A549 (cell line): ENCODE data around the gene GALNT8.

Experiments
- BHLHE40 ChIP-seq: IDR thresholded peaks from 2 replicates; pipeline ENCODE4 v1.6.1; 2012; ENCODE audit warnings: low read depth, low read length, inconsistent platforms
- CBX8 ChIP-seq: fragments of 200-600 bp; sonication (generic); IDR thresholded peaks from 2 replicates; pipeline ENCODE4 v1.6.1; 2016
- MAFK ChIP-seq: fragments of 450-650 bp; IDR thresholded peaks from 2 replicates; pipeline ENCODE4 v1.6.1; 2014; ENCODE audit not compliant: partially characterized antibody
- POLR2A ChIP-seq: IDR thresholded peaks from 2 replicates; pipeline ENCODE4 v1.6.1; 2012; ENCODE audit warnings: mild to moderate bottlenecking, low read length
- RCOR1 ChIP-seq: fragments of 150-350 bp; IDR thresholded peaks from 2 replicates; pipeline ENCODE4 v1.6.1; 2014; ENCODE audit warnings: antibody characterized with exemption, low read length, low read depth
- RFX5 ChIP-seq: fragments of 450-650 bp; IDR thresholded peaks from 2 replicates; pipeline ENCODE4 v1.7.1; 2014; ENCODE audit warnings: antibody characterized with exemption, mild to moderate bottlenecking, moderate library complexity
- TF ChIP-seq, protein P1 (sequence below): fragments of >200 bp; sonication (Bioruptor Twin); formaldehyde crosslinking; IDR thresholded peaks from 3 replicates; pipeline ENCODE4 v1.5.1; 2016
- TF ChIP-seq, protein P2 (sequence below): fragments of 200-600 bp; sonication (generic); IDR thresholded peaks from 2 replicates; pipeline ENCODE4 v1.6.1; 2016; ENCODE audit warnings: antibody characterized with exemption, mild to moderate bottlenecking, moderate library complexity

- no peak for TF ChIP-seq BHLHE40
- TF ChIP-seq, protein P1, sequence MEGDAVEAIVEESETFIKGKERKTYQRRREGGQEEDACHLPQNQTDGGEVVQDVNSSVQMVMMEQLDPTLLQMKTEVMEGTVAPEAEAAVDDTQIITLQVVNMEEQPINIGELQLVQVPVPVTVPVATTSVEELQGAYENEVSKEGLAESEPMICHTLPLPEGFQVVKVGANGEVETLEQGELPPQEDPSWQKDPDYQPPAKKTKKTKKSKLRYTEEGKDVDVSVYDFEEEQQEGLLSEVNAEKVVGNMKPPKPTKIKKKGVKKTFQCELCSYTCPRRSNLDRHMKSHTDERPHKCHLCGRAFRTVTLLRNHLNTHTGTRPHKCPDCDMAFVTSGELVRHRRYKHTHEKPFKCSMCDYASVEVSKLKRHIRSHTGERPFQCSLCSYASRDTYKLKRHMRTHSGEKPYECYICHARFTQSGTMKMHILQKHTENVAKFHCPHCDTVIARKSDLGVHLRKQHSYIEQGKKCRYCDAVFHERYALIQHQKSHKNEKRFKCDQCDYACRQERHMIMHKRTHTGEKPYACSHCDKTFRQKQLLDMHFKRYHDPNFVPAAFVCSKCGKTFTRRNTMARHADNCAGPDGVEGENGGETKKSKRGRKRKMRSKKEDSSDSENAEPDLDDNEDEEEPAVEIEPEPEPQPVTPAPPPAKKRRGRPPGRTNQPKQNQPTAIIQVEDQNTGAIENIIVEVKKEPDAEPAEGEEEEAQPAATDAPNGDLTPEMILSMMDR = no peak
- TF ChIP-seq, protein P2, sequence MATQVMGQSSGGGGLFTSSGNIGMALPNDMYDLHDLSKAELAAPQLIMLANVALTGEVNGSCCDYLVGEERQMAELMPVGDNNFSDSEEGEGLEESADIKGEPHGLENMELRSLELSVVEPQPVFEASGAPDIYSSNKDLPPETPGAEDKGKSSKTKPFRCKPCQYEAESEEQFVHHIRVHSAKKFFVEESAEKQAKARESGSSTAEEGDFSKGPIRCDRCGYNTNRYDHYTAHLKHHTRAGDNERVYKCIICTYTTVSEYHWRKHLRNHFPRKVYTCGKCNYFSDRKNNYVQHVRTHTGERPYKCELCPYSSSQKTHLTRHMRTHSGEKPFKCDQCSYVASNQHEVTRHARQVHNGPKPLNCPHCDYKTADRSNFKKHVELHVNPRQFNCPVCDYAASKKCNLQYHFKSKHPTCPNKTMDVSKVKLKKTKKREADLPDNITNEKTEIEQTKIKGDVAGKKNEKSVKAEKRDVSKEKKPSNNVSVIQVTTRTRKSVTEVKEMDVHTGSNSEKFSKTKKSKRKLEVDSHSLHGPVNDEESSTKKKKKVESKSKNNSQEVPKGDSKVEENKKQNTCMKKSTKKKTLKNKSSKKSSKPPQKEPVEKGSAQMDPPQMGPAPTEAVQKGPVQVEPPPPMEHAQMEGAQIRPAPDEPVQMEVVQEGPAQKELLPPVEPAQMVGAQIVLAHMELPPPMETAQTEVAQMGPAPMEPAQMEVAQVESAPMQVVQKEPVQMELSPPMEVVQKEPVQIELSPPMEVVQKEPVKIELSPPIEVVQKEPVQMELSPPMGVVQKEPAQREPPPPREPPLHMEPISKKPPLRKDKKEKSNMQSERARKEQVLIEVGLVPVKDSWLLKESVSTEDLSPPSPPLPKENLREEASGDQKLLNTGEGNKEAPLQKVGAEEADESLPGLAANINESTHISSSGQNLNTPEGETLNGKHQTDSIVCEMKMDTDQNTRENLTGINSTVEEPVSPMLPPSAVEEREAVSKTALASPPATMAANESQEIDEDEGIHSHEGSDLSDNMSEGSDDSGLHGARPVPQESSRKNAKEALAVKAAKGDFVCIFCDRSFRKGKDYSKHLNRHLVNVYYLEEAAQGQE = no peak
- TF ChIP-seq POLR2A = no peak
- no peak for TF ChIP-seq CBX8
- no peak for TF ChIP-seq MAFK
- no peak for TF ChIP-seq RCOR1
- TF ChIP-seq RFX5 = no peak
Measured at GRCh38 chr12:4816744-4817525, 96.7 kb downstream of the GALNT8 start.
